Osteoblast (primary cell): ENCODE measurements around the gene SLC25A21. TPM values are rescaled to one million over a fixed set of nuclear protein-coding genes. Genes with fewer than 3 reads are reported as not detected.

Experiments used
- DNase-seq: peaks from one replicate; pipeline ENCODE4 v3.0.0; 2011; ENCODE audit warnings: low spot score, mixed read lengths; ENCODE audit not compliant: insufficient read length; ENCODE audit errors: missing footprints
- H2AFZ ChIP-seq: 2 replicates; pipeline ENCODE4 v1.6.0; 2011; ENCODE audit warnings: mild to moderate bottlenecking, low read length
- H3K27ac ChIP-seq: 2 replicates; pipeline ENCODE4 v1.5.1; 2011; ENCODE audit warnings: mild to moderate bottlenecking, low read depth, low read length, moderate library complexity
- H3K27me3 ChIP-seq: 2 replicates; pipeline ENCODE4 v1.6.0; 2012; ENCODE audit warnings: mild to moderate bottlenecking, control low read depth, inconsistent platforms, low read length, moderate library complexity; ENCODE audit not compliant: insufficient read depth
- H3K36me3 ChIP-seq: 2 replicates; pipeline ENCODE4 v1.5.1; 2011; ENCODE audit warnings: mild to moderate bottlenecking, low read length, control low read depth, moderate library complexity; ENCODE audit not compliant: insufficient read depth
- H3K4me1 ChIP-seq: 2 replicates; pipeline ENCODE4 v1.5.1; 2011; ENCODE audit warnings: mild to moderate bottlenecking, low read length, control low read depth, moderate library complexity; ENCODE audit not compliant: insufficient read depth
- H3K4me2 ChIP-seq: 2 replicates; pipeline ENCODE4 v1.6.0; 2011; ENCODE audit warnings: mild to moderate bottlenecking, low read length; ENCODE audit not compliant: insufficient read depth
- H3K4me3 ChIP-seq: fragments of 200-600 bp; sonication (generic); 3 replicates; pipeline ENCODE4 v1.5.1; 2012; ENCODE audit warnings: mild to moderate bottlenecking, low read length, inconsistent platforms; ENCODE audit not compliant: insufficient read depth
- H3K79me2 ChIP-seq: 2 replicates; pipeline ENCODE4 v1.6.0; 2012; ENCODE audit warnings: mild to moderate bottlenecking, low read length, control low read depth, inconsistent platforms; ENCODE audit not compliant: insufficient read depth
- H3K9me3 ChIP-seq: 2 replicates; pipeline ENCODE4 v1.5.1; 2011; ENCODE audit warnings: low read depth, low read length, control low read depth
- H4K20me1 ChIP-seq: 2 replicates; pipeline ENCODE4 v1.6.0; 2012; ENCODE audit warnings: mild to moderate bottlenecking, low read length, control low read depth; ENCODE audit not compliant: insufficient read depth
- CTCF ChIP-seq: IDR thresholded peaks from 2 replicates; pipeline ENCODE4 v1.5.1; 2011; ENCODE audit warnings: mild to moderate bottlenecking, low read depth, low read length, moderate library complexity; ENCODE audit errors: extremely low read depth
- total RNA-seq: library from RNA; depleted of rRNA; stranded (reverse); fragments of >200 nt; gene quantifications from 2 replicates; pipeline ENCODE4 v1.2.3, GENCODE V29; 2012

The SLC25A21 gene
- total RNA-seq, 1 donor: 0.72 TPM

DNA sequence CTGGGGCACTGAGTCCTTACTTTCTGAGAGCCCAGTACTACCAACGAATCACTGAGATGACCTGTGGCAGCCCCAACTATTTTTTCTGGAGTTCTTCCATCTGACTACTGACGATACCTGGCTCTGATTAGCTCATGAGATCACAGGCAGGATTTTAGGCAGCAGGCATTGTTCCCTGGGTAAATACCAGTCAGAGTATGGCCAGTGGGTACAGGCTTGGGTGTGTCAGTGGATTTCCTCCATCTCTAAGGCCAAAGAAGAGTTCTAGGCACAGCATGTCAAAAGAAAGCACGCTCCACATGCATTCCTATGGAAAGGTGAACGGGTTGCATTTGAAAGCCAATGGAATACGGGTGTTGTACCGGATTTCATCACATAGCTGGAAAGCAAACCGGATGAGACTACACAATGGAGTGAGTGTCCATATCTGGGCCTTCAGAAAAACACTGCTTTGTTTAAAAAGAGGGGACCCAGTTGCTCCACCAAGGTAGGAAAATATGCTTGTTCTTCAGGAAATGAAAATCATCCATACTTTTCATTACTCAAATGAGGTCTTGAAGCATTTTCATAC, 455.7 kb downstream of the SLC25A21 start:
- Histone ChIP-seq H3K36me3 (no peaks in the 10 kb centered on the region), H3K27ac (no peak overlapping the region), H3K4me1 (no peaks in the 10 kb centered on the region), H3K79me2 (no peaks in the 10 kb centered on the region), H3K4me2 (no peak overlapping the region), H3K9me3 (no peaks in the 10 kb centered on the region), H3K4me3 (no peak overlapping the region), H3K27me3 (no peaks in the 10 kb centered on the region), H4K20me1 (no peaks in the 10 kb centered on the region), H2AFZ (no peak overlapping the region)
- DNase-seq: peak; percentile 34
- TF ChIP-seq CTCF: no peak

DNA sequence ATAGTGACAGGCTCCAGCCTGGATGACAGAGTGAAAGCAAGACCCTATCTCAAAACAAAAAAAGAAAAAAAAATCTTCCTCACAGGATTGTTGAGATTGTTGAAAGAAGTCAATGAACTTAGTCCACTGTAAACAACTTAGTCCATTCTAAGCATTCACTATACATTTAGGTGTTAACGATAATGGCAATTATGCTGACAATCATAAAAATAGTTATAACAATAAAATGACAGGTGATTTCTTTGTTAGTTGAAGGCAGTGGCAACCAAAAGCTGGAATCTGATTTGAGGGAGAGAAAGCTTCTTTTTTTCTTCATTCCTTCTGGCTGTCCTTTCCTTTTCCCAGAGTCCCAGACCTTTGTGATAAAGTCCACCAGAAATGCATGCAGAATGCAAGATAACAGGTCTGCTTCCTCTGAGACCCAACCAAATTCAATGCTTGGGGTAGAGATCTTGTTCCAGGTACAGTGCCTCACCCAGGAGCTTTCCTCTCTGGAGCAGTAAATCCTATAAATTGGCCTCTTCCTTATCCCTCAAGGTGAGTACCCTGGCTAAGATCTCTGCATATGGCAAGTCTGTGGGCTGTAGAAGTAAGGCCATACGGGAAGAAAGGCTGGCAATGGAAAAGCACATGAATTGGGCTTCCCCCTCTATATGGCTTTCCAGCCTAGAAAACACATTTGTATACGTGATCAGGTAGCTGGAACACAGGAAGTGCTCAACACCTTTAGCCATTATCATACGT, 458.3 kb downstream of the SLC25A21 start:
- Histone ChIP-seq H4K20me1 (no peaks in the 10 kb centered on the region), H3K9me3 (no peaks in the 10 kb centered on the region), H3K79me2 (no peaks in the 10 kb centered on the region), H2AFZ (no peak overlapping the region), H3K27ac (no peak overlapping the region), H3K4me2 (no peak overlapping the region), H3K4me3 (no peak overlapping the region), H3K27me3 (no peaks in the 10 kb centered on the region), H3K4me1 (no peaks in the 10 kb centered on the region), H3K36me3 (no peaks in the 10 kb centered on the region)
- DNase-seq: no peak
- no peak for TF ChIP-seq CTCF

DNA sequence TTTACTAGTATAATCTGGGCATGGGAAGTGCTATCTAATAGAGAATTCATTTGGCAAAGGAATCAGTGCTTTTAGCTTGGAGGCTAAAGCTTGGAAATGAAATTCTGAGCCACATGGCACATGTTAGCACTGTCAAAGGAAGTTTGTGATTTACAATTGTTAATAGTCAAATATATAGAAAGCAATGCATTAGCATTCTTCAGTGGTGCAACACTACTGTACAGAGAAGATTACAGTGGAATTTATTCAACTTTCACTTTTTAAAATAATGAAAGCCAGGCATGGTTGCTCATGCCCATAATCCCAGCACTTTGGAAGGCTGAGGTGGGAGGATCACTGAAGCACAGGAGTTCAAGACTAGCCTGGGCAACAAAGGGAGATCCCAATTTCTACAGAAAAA, 464.8 kb downstream of the SLC25A21 start:
- TF ChIP-seq CTCF: no peak
- Histone ChIP-seq H3K27me3 (no peaks in the 10 kb centered on the region), H3K4me3 (no peak overlapping the region), H3K4me2 (no peak overlapping the region), H3K36me3 (no peaks in the 10 kb centered on the region), H4K20me1 (no peaks in the 10 kb centered on the region), H3K4me1 (no peaks in the 10 kb centered on the region), H3K79me2 (no peaks in the 10 kb centered on the region), H2AFZ (no peak overlapping the region), H3K9me3 (no peaks in the 10 kb centered on the region), H3K27ac (no peak overlapping the region)
- DNase-seq: no peak

DNA sequence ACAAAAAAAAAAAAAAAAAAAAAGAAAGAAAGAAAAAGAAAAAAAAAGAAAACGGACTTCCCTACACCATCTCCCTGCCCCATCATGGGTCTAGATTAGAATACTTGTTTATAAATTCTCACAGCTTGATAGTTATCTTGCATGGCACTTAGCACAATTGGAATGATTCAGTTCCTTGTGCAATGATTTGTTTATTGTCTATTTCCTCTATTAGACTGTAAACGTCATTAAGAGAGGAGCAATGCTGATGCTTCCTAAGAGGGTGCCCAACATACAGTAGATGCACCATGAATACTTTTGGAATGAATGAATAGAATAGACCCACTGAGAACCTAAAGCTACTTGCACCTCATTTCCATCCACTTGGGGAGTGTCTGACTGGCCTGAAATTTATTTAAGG, 469.9 kb downstream of the SLC25A21 start:
- H3K4me3 ChIP-seq: no peak overlapping the region
- no peaks in the 10 kb centered on the region for H3K79me2 ChIP-seq
- H4K20me1 ChIP-seq: no peaks in the 10 kb centered on the region
- no peak for DNase-seq
- H3K27me3 ChIP-seq: no peaks in the 10 kb centered on the region
- H3K9me3 ChIP-seq: no peaks in the 10 kb centered on the region
- H2AFZ ChIP-seq: no peak overlapping the region
- H3K4me2 ChIP-seq: no peak overlapping the region
- no peaks in the 10 kb centered on the region for H3K4me1 ChIP-seq
- no peaks in the 10 kb centered on the region for H3K36me3 ChIP-seq
- no peak for TF ChIP-seq CTCF
- no peak overlapping the region for H3K27ac ChIP-seq
